ENCODE measurements around the gene ACVR1.

The ACVR1 gene

DNA sequence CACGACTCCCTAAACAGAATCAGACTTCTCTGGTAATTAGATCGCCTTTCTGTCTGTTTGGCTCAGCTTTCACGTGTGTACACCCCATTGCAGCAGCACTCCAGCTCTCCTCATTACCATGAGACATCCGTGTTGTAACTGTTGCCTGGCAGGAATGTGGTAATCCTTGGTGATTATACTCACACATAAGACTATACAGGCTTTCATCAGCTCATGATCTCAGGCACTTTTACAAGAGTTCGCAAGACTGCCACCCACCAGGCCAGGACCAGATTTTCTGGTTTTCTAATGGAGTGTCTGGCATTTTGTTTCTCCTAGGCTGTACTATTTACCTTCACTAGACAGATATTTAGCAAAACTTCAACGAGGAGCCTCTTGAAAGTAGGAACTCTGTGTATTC is 50.2 kb downstream of the ACVR1 start:
- peak; percentile 7 to 9 for DNase-seq

- no peak for DNase-seq
Observed at GRCh38 chr2:157822993-157823392, 53.1 kb downstream of the ACVR1 start.

DNA sequence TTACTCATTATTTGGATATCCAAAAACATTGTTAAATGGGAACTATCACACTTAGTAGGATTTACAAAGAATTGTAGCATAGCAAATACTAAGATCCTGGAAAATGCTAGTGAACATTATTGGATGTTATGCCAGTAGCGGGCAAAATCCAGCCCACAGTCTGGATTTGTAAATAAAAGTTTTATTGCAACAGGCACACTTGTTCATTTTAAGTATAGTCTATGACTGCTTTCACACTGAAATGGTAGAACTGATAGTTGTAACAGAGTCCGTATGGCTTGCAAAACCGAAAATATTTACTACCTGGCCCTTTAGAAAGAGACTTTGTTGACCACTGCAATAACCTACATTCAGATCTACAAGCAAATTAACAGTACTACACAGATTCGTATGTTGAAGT is 53.6 kb downstream of the ACVR1 start:
- DNase-seq: no peak

- no peak for DNase-seq
Observed at GRCh38 chr2:157821519-157822131, 54.5 kb downstream of the ACVR1 start.

- no peak for DNase-seq
Observed at GRCh38 chr2:157820193-157820592, 55.9 kb downstream of the ACVR1 start.

DNA sequence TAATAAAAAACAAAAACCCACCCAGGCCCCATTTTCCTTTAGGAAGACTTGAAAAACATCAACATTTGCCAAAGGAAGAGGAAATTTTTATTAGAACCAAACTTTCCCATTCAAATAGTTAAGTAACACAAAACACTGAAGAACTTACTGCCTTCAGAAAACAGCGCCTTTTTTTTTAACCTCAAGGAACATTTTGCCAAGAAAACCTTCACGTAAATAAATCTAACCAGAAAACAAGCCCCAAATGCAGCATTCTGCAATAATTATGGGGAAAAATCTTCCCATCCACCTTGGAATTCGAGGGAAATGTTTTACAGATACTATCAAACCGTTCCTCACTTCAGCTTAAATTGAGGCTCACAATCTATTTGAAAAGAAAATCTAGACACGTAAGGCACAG is 56.4 kb downstream of the ACVR1 start:
- DNase-seq: no peak

DNA sequence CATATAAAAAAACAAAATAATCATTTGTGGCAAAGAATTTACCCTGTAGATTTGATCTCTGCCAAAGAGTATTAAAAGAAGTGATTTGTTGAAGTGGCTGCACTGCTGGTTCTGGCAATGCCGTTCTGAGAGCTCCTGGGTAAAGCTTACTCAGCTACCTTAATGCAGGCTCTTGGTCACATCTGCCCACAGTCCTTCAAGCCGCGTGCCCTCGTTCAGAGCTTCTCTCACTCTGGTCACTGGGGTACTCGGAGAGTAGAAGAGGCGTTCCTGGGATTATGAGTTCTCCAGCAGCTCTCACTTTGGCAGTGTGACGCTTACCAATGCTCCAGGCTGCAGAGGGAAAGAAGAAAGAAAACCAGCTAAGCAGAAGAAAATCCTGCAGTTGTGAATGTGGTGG is 57.9 kb downstream of the ACVR1 start:
- no peak for DNase-seq

- DNase-seq: no peak
Observed at GRCh38 chr2:157815421-157815820, 60.7 kb downstream of the ACVR1 start.

- DNase-seq: no peak
Observed at GRCh38 chr2:157813467-157813866, 62.7 kb downstream of the ACVR1 start.

DNA sequence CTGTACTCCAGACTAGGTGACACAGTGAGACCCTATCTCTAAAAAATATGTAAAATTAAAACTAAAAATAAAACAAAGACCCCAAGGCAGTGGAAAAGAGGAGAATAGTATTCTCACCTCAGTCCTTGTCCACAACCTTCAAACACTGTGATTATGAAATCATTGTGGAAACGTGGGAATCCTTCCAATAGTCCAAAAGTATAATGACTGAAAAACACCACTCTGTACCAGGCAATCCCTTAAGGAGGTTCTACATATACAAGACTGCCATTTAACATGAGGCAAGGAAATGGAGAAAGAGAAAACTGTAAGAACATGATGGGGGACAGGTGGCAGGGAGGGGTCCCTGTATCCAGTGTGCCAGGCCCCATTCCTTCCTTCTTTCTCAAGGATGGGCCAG is 66.1 kb downstream of the ACVR1 start:
- no peak for DNase-seq

GRCh38 chr2:157809212-157809611 is 66.9 kb downstream of the ACVR1 start:
- no peak for DNase-seq

DNA sequence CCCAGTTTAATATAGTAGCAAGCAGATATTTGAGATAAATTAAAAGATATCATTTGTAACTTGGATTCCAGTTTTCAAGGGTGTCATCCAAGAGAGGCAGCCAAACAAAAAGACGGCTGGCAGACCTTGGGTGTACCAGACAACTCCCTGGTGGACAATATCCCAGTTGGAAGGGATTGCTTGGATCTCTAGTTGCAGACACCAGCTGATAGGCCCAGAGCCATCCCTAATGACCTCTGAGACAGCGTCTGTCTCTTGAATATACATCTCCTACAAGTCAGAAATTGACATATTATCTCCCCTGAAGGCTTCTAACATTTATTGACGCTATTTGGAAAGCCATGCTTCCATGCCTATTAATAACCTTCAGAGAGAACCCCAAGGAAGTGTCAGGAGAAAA is 67.7 kb downstream of the ACVR1 start:
- no peak for DNase-seq

DNA sequence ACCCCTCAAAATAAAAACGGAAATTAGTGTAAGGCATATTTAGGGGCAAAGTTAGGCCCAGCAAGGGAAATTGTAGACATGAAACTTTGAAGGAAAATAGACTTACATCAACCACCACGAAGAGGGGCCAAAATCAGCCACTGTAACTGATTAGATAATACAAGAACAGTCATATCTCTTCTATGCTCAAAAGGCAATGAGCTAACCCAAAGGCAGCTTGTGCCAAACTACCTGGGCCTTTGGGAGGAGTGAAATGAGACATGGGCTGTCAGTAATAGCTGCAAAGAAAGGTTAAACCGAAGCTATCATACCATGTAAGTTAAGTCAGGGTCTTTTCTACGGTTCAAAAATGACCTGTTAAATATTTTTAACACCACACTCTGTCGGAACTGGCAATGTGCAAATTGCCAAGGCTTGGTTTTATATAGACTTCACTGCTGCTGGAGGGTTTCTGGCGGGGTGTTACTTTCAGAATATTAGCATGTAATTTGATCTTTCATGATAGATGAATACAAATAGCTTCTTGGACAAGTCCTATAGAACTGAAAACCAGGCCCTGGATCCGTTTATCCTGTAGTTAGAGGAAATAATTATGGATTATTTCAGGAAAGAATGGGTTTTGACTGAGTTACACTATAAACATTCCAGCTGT is 69.6 kb downstream of the ACVR1 start:
- peak in 1 of 2 experiments; percentile 51 for DNase-seq

DNA sequence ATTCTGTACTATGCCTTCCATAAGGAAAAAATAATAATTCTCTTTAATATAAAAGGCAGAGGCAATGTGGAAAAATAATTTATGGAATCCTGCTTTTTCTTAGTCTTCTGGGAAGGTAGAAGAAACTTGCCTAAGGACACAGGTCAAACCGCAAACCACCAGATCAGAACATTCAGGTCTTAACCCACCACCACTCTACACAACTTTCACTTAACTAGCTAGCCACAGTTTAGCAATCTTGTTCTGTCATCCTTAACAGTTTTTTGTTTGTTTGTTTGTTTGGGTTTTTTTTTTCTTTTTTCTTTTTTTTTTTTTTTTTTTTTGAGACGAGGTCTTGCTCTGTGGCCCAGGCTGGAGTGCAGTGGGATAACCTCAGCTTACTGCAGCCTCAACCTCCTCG is 70.6 kb downstream of the ACVR1 start:
- no peak for DNase-seq

DNA sequence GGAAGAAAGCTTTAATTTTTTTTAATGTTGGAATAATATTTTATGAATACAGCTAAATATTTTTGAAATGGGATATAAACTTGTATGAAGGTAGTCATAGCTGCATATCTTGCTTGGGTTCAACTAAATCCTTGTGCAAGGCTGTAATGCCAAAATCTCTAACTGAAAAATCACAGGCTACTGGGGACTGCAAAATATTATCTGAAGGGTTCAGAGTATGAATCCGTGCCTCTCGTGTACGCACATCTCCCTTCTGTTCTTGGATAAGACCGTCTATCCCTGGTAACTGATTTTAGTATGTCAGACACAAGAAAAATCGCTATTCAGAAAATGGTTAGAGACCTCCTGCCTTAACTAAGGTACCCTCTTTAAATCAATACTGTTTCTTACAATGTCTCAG is 71.8 kb downstream of the ACVR1 start:
- DNase-seq: no peak

GRCh38 chr2:157803952-157804351 is 72.2 kb downstream of the ACVR1 start:
- no peak for DNase-seq

DNA sequence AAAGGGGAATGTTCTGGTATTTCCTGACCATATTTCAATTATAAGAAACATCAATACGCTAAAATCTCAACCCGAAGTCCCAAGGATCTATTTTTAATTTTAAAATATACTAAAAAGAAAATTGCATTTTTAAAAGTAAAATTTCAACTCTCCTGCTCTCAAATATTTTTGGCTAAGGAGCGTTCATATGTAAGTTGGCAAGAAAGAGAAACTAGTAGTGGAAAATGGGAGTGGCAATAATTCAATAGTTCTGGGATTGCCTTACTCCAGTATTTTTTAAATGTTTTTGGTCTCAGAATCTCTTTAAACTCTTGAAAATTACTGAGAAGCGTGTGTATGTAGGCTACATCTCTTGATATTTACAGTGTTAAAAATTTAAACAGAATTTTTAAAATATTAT is 72.7 kb downstream of the ACVR1 start:
- no peak for DNase-seq

- no peak for DNase-seq
Observed at GRCh38 chr2:157800838-157801495, 75.2 kb downstream of the ACVR1 start.

- DNase-seq: no peak
Observed at GRCh38 chr2:157793053-157793612, 83.0 kb downstream of the ACVR1 start.

DNA sequence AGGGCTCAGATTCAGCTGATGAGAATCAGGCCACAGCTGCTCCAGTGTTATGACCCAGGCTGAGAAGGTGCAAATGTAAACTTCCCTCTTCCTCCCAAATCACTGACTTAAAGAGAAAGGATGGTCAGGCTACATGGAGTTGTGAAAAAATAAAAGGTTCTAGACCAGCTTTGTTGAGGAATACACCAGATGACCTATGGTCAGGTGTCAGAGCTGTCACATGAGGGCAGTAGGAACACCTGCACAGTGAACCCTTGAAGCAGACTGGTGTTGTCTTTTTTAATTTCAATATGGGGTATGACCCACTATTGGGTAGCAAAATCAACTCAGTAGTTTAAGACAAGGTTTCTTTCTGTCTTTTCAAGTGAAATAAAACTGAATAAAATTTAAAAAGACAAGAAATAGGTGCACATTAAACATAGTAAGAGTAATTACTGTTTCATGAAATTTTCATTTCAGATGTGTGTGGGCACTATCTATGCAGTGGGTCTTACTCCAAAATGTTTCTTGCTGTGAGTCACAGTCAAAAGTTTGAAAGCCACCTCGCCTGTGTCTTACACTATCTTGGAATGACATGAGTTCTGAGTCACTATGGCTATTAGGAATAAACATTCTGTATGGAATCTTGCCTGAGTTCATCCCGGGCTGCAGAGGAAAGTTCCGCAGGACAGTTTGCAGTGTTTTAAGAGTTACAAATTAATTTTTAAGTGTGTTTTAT is 83.6 kb downstream of the ACVR1 start:
- no peak for DNase-seq

DNA sequence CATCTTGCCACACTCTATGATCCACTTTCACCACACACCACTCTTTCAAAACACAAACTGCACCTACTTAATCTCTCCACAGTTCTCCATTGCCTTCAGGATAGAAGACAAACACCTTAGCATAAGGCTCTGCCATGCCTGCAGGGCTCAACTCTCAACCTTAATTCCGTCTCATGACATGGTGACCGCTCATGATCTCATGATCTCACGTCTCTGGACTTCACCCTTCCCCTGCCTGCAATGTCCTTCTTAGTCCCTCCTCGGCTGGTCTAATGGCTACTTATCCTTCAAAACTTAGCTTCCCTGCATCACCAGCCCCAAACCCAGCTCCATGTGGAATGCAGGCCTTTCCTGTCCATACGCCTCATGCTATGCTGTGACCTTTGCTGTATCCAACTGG is 85.3 kb downstream of the ACVR1 start:
- no peak for DNase-seq

DNA sequence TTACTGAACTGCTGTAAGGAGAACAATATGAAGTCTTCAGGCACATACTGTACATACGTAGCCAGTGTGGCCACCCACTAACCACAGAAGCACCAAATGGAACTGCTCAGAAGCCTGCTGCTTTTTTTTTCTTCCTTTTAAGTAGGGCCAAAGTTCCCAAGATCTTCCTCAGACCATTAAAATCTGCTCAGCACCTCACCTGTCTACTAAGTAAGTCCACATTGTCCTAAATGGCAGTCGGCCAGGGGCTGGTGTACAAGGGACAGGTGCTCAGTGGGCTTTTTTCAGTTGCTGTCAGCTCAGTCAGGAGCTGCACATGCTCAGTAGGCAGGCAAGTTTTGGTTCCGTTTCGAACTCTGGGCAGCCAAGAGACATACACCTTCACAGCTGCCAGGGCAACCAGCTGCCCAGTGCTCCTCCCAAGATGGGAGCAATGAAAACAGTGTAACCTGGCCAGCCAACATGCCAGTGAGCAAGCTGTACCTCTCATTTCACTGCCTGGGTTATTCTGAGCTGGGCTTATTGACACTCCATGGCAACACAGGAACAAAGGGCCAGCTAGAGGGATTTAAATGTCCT is 86.1 kb downstream of the ACVR1 start:
- no peak for DNase-seq

DNA sequence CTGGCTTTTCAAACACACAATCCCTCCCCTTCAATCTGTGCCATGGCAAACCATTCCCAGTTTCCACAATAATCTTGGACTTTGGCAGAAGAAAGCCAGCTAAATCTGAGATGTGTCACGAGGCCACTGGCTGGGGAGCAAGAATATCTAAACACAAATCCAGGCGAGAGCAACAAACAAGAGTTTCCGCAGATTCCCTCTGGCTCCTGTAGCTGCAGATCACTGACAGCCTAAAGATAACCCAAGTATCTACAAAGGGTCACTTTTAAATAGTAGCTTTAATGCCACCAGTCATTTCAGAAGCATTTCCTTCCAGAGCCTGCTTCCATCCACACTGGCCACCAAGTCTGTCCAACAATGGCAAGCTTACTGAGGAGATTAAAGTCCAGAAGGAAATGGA is 86.9 kb downstream of the ACVR1 start:
- DNase-seq: no peak

Data from NCI-H526 (cell line).